ENCODE data around the gene VSTM2A. TPM values are rescaled to one million over a fixed set of nuclear protein-coding genes. Genes with fewer than 3 reads are reported as not detected.

The VSTM2A gene
- total and polyA plus RNA-seq, 2 experiments from 2014 or later = 0.28 TPM; not detected in 1

- Histone ChIP-seq H3K4me1 (ENCODE audit: low read depth) (no peaks in the 10 kb centered on the region), H3K9me3 (ENCODE audit: low read depth) (no peaks in the 10 kb centered on the region), H3K4me3 (no peak overlapping the region), H3K27me3 (no peaks in the 10 kb centered on the region), H3K27ac (no peak overlapping the region), H3K36me3 (no peaks in the 10 kb centered on the region)
- TF ChIP-seq CTCF (IDR thresholded peaks at IDR 0.05; ENCODE audit: low read depth, low read length) = no peak
- DNase-seq (ENCODE audit: low read depth in 1 of 2, low spot score in 1 of 2) = no peak
Measured at GRCh38 chr7:54556121-54556520, 13.9 kb downstream of the VSTM2A start.

- DNase-seq (ENCODE audit: low read depth in 1 of 2, low spot score in 1 of 2) = no peak
- Histone ChIP-seq H3K4me3 (no peak overlapping the region), H3K36me3 (no peaks in the 10 kb centered on the region), H3K4me1 (ENCODE audit: low read depth) (no peaks in the 10 kb centered on the region), H3K27ac (no peak overlapping the region), H3K9me3 (ENCODE audit: low read depth) (no peaks in the 10 kb centered on the region), H3K27me3 (no peaks in the 10 kb centered on the region)
- no peak for TF ChIP-seq CTCF (IDR thresholded peaks at IDR 0.05; ENCODE audit: low read depth, low read length)
Measured at GRCh38 chr7:54559401-54559800, 17.2 kb downstream of the VSTM2A start.

- no peaks in the 10 kb centered on the region for H3K36me3 ChIP-seq
- no peaks in the 10 kb centered on the region for H3K4me1 ChIP-seq (ENCODE audit: low read depth)
- H3K4me3 ChIP-seq = no peak overlapping the region
- H3K27ac ChIP-seq = no peak overlapping the region
- TF ChIP-seq CTCF (IDR thresholded peaks at IDR 0.05; ENCODE audit: low read depth, low read length) = no peak
- DNase-seq (ENCODE audit: low read depth in 1 of 2, low spot score in 1 of 2) = no peak
- no peaks in the 10 kb centered on the region for H3K9me3 ChIP-seq (ENCODE audit: low read depth)
- no peaks in the 10 kb centered on the region for H3K27me3 ChIP-seq
Measured at GRCh38 chr7:54560198-54560597, 18.0 kb downstream of the VSTM2A start.

- no peak overlapping the region for H3K4me3 ChIP-seq
- no peak for TF ChIP-seq CTCF (IDR thresholded peaks at IDR 0.05; ENCODE audit: low read depth, low read length)
- no peaks in the 10 kb centered on the region for H3K27me3 ChIP-seq
- no peak for DNase-seq (ENCODE audit: low read depth in 1 of 2, low spot score in 1 of 2)
- H3K27ac ChIP-seq = no peak overlapping the region
- no peaks in the 10 kb centered on the region for H3K36me3 ChIP-seq
- H3K9me3 ChIP-seq (ENCODE audit: low read depth) = no peaks in the 10 kb centered on the region
- H3K4me1 ChIP-seq (ENCODE audit: low read depth) = no peaks in the 10 kb centered on the region
Measured at GRCh38 chr7:54560723-54561122, 18.5 kb downstream of the VSTM2A start.

- Histone ChIP-seq H3K4me3 (no peak overlapping the region), H3K27me3 (no peaks in the 10 kb centered on the region), H3K4me1 (ENCODE audit: low read depth) (no peaks in the 10 kb centered on the region), H3K9me3 (ENCODE audit: low read depth) (no peaks in the 10 kb centered on the region), H3K27ac (no peak overlapping the region), H3K36me3 (no peaks in the 10 kb centered on the region)
- no peak for TF ChIP-seq CTCF (IDR thresholded peaks at IDR 0.05; ENCODE audit: low read depth, low read length)
- DNase-seq (ENCODE audit: low read depth in 1 of 2, low spot score in 1 of 2) = no peak
Measured at GRCh38 chr7:54563329-54563916, 21.2 kb downstream of the VSTM2A start.
